ENCODE measurements around the gene TRIM39.
"Not testable (repeated sequence)": the region's sequence is repeated elsewhere in the genome, so short reads cannot be mapped to it uniquely, and the experiment has no call there.

The TRIM39 gene

GRCh38 chr6:30356536-30356935, 29.8 kb downstream of the TRIM39 start:
- no peak for ATAC-seq (replicated peaks; ENCODE audit: extremely low read depth, poor library complexity, severe bottlenecking)
- Mint-ChIP-seq H3K27me3 (peaks cover 86% of the 10 kb centered on the region), H3K4me1 (peaks cover 7% of the 10 kb centered on the region), H3K27ac (ENCODE audit: low read depth) (no peak overlapping the region), H3K36me3 (ENCODE audit: insufficient read depth) (peaks cover 2% of the 10 kb centered on the region), H3K4me3 (no peak overlapping the region), H3K9me3 (no peaks in the 10 kb centered on the region)
- DNase-seq (ENCODE audit: low spot score in 2 of 2): no peak

DNA sequence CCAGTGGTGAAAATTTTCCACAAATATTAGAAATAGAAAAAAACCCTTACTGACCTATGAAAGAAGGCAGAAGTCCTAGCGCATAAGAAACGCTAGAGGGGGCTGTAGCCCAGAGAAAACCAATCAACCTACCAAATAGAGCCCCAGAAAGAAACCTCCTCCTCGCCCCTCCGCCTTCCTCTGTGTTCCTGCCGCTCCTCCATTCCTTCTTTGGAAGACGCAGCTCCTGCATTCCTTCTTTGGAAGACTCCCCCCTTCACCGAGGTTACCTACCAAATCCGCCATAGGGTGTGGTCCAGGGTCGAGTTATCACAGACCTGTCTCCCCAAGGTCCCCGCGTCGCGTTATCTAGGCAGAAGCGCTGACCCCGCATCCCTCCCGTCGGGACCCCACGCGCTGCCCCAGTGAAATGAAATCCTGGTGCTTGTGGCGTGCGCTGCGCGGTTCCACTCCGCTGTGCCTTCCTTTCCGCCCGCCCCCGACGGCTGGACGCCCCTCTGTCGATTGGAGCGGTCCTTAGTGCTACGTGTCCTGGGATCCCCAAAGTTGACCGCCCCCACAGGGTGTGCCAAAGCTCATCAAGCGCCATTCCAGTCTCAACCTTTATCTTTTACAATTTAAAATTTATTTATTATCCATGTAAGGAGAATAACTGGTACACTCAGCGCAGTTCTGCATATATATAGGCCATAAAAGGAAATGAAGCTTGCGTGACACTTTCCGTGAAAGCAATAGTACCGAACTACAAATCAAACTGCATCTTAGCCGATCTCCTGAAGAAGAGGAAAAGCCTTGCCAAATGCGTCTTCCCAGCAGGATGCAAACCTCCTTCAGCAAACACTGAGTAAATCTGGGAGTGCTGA, 31.2 kb downstream of the TRIM39 start:
- H3K27me3 Mint-ChIP-seq: peaks cover 83% of the 10 kb centered on the region

DNA sequence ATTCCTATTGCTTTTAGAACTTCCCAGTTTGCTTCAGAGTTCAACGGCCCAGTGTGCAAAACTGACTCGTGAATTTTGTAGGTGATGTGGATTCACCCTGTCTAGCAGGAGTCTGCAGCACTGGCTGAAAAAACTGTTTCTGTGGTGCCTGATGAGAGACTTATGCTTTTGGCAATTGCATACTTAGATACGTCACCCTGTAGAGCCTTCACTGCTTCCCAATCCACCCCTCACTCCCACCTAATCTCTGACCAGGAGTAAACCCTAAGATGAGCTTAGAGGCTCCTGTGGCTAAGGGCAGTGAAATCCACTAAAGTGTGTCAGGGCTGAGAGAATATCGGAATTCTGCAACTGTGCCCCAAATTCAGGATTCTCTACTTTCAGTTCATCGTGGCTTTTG, 32.5 kb downstream of the TRIM39 start:
- peaks cover 7% of the 10 kb centered on the region for H3K4me1 Mint-ChIP-seq
- no peaks in the 10 kb centered on the region for H3K9me3 Mint-ChIP-seq
- no peak overlapping the region for H3K4me3 Mint-ChIP-seq
- H3K27me3 Mint-ChIP-seq: peaks cover 70% of the 10 kb centered on the region
- no peak for ATAC-seq (replicated peaks; ENCODE audit: extremely low read depth, poor library complexity, severe bottlenecking)
- H3K27ac Mint-ChIP-seq (ENCODE audit: low read depth): no peak overlapping the region
- H3K36me3 Mint-ChIP-seq (ENCODE audit: insufficient read depth): peaks cover 2% of the 10 kb centered on the region
- DNase-seq (ENCODE audit: low spot score in 2 of 2): no peak

More for the DNA sequence above, 31.2 kb downstream of the TRIM39 start:
- Mint-ChIP-seq H3K4me3 (peak overlapping the region; percentile 56), H3K27ac (ENCODE audit: low read depth) (no peak overlapping the region), H3K36me3 (ENCODE audit: insufficient read depth) (peaks cover 2% of the 10 kb centered on the region), H3K9me3 (no peaks in the 10 kb centered on the region), H3K4me1 (peaks cover 7% of the 10 kb centered on the region)
- DNase-seq (ENCODE audit: low spot score in 2 of 2) (peak in 1 of 2 donors; percentile 36), ATAC-seq (replicated peaks; ENCODE audit: extremely low read depth, poor library complexity, severe bottlenecking) (peak; percentile 70)

- ATAC-seq (replicated peaks; ENCODE audit: extremely low read depth, poor library complexity, severe bottlenecking): no peak
- Mint-ChIP-seq H3K4me1 (peaks cover 7% of the 10 kb centered on the region), H3K27ac (ENCODE audit: low read depth) (no peak overlapping the region), H3K9me3 (no peaks in the 10 kb centered on the region), H3K4me3 (no peak overlapping the region), H3K36me3 (ENCODE audit: insufficient read depth) (peaks cover 2% of the 10 kb centered on the region), H3K27me3 (peaks cover 66% of the 10 kb centered on the region)
- DNase-seq (ENCODE audit: low spot score in 2 of 2): no peak
Measured at GRCh38 chr6:30360139-30360538, 33.4 kb downstream of the TRIM39 start.

GRCh38 chr6:30361661-30362060, 34.9 kb downstream of the TRIM39 start:
- Mint-ChIP-seq H3K4me3 (no peak overlapping the region), H3K27ac (ENCODE audit: low read depth) (no peak overlapping the region), H3K27me3 (peaks cover 75% of the 10 kb centered on the region), H3K36me3 (ENCODE audit: insufficient read depth) (no peaks in the 10 kb centered on the region), H3K4me1 (peaks cover 7% of the 10 kb centered on the region), H3K9me3 (no peaks in the 10 kb centered on the region)
- ATAC-seq (replicated peaks; ENCODE audit: extremely low read depth, poor library complexity, severe bottlenecking) (no peak), DNase-seq (ENCODE audit: low spot score in 2 of 2) (no peak)

DNA sequence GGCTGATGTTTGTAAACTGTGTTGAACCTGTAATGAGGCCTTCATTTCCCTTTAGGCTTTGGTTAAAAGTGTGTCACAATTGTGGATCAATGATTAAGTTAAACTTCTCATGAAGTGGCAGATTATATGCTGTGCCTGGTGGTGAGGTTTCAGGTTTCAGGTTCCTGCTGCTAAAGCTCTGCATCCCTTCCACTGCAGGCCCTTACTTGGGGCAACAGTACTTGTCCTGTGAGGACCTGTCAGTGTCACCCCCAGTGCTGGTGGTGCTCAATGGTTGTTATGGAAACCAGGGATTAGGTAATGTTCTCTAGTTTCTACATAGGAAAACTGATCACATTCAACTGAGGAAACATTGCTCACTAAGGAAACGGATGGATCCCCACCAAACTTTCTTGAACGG, 36.7 kb downstream of the TRIM39 start:
- no peaks in the 10 kb centered on the region for H3K4me1 Mint-ChIP-seq
- no peak overlapping the region for H3K4me3 Mint-ChIP-seq

DNA sequence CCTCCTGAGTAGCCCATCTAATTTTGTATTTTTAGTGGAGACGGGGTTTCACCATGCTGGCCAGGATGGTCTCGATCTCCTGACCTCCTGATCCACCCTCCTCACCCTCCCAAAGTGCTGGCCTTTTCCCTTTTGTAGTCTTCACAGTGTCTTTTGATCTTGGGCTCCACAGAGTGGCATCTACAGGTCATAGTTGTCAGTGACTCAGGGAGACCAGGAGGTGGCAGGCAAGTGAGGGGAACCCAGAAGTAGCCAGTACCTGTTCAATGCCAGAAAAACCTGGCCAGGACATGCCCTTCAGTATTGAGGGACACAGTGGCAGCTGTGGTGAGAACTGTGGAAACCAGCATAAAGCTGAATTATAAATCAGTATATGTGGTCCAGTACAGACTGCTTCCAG, 37.9 kb downstream of the TRIM39 start:
- Mint-ChIP-seq H3K27me3 (peaks cover 76% of the 10 kb centered on the region), H3K36me3 (ENCODE audit: insufficient read depth) (no peaks in the 10 kb centered on the region), H3K4me1 (no peaks in the 10 kb centered on the region), H3K4me3 (no peak overlapping the region), H3K9me3 (no peaks in the 10 kb centered on the region), H3K27ac (ENCODE audit: low read depth) (no peak overlapping the region)
- ATAC-seq (replicated peaks; ENCODE audit: extremely low read depth, poor library complexity, severe bottlenecking) (no peak), DNase-seq (ENCODE audit: low spot score in 2 of 2) (no peak)

More for the DNA sequence above, 36.7 kb downstream of the TRIM39 start:
- Mint-ChIP-seq H3K27me3 (peaks cover 72% of the 10 kb centered on the region), H3K27ac (ENCODE audit: low read depth) (no peak overlapping the region), H3K36me3 (ENCODE audit: insufficient read depth) (no peaks in the 10 kb centered on the region), H3K9me3 (no peaks in the 10 kb centered on the region)
- DNase-seq (ENCODE audit: low spot score in 2 of 2): no peak
- no peak for ATAC-seq (replicated peaks; ENCODE audit: extremely low read depth, poor library complexity, severe bottlenecking)

- H3K9me3 Mint-ChIP-seq; ATAC-seq (replicated peaks; ENCODE audit: extremely low read depth, poor library complexity, severe bottlenecking); H3K27ac Mint-ChIP-seq (ENCODE audit: low read depth); H3K4me3 Mint-ChIP-seq; H3K4me1 Mint-ChIP-seq; DNase-seq (ENCODE audit: low spot score in 2 of 2); H3K36me3 Mint-ChIP-seq (ENCODE audit: insufficient read depth): not testable (repeated sequence)
- peaks cover 47% of the 10 kb centered on the region for H3K27me3 Mint-ChIP-seq
Measured at GRCh38 chr6:30369280-30369679, 42.6 kb downstream of the TRIM39 start.

DNA sequence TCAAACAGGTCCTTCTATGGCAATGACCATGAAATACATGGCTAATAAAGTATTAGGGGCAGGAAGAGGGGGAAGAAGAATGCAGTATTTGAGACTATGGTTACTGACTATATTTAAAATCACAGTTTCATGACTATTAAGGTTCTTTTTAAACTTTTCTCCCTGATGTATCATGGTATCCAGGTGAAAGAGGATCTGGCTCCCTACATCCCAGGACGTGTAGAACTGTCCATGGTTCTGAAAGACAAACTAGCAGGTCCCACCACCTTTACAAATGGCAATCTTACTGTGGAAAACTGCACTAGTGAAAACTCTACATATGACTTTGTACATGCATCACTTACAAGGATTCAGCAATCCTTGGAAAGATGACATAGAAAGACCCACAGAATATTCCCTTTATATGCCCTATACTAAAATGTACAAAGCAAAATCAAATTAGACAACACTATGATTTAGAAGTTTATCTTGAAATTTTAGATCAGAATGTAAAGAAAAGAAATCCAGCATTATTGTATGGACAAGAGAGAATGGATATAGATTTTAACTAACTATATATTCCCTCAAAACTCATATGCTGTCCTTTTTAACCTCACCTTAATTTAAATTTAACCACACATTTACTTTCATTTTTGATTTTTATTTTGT, 51.7 kb downstream of the TRIM39 start:
- no peak overlapping the region for H3K27ac Mint-ChIP-seq (ENCODE audit: low read depth)
- H3K4me3 Mint-ChIP-seq: no peak overlapping the region
- ATAC-seq (replicated peaks; ENCODE audit: extremely low read depth, poor library complexity, severe bottlenecking): no peak
- DNase-seq (ENCODE audit: low spot score in 2 of 2): no peak
- peaks cover 76% of the 10 kb centered on the region for H3K27me3 Mint-ChIP-seq
- H3K4me1 Mint-ChIP-seq: no peaks in the 10 kb centered on the region
- peaks cover 2% of the 10 kb centered on the region for H3K36me3 Mint-ChIP-seq (ENCODE audit: insufficient read depth)
- no peaks in the 10 kb centered on the region for H3K9me3 Mint-ChIP-seq

- H3K27ac Mint-ChIP-seq (ENCODE audit: low read depth): no peak overlapping the region
- H3K27me3 Mint-ChIP-seq: peaks cover 93% of the 10 kb centered on the region
- H3K9me3 Mint-ChIP-seq: no peaks in the 10 kb centered on the region
- H3K4me1 Mint-ChIP-seq: no peaks in the 10 kb centered on the region
- no peak overlapping the region for H3K4me3 Mint-ChIP-seq
- ATAC-seq (replicated peaks; ENCODE audit: extremely low read depth, poor library complexity, severe bottlenecking) (no peak), DNase-seq (ENCODE audit: low spot score in 2 of 2) (no peak)
- peaks cover 2% of the 10 kb centered on the region for H3K36me3 Mint-ChIP-seq (ENCODE audit: insufficient read depth)
Measured at GRCh38 chr6:30380464-30380863, 53.7 kb downstream of the TRIM39 start.

GRCh38 chr6:30386166-30386565, 59.4 kb downstream of the TRIM39 start:
- DNase-seq (ENCODE audit: low spot score in 2 of 2) (no peak), ATAC-seq (replicated peaks; ENCODE audit: extremely low read depth, poor library complexity, severe bottlenecking) (no peak)
- H3K36me3 Mint-ChIP-seq (ENCODE audit: insufficient read depth): peaks cover 2% of the 10 kb centered on the region
- no peak overlapping the region for H3K27ac Mint-ChIP-seq (ENCODE audit: low read depth)
- no peaks in the 10 kb centered on the region for H3K9me3 Mint-ChIP-seq
- H3K4me3 Mint-ChIP-seq: no peak overlapping the region
- no peaks in the 10 kb centered on the region for H3K4me1 Mint-ChIP-seq
- H3K27me3 Mint-ChIP-seq: peaks cover 97% of the 10 kb centered on the region

- no peak overlapping the region for H3K4me3 Mint-ChIP-seq
- H3K4me1 Mint-ChIP-seq: no peaks in the 10 kb centered on the region
- no peaks in the 10 kb centered on the region for H3K9me3 Mint-ChIP-seq
- DNase-seq (ENCODE audit: low spot score in 2 of 2) (no peak), ATAC-seq (replicated peaks; ENCODE audit: extremely low read depth, poor library complexity, severe bottlenecking) (no peak)
- H3K36me3 Mint-ChIP-seq (ENCODE audit: insufficient read depth): peaks cover under 1% of the 10 kb centered on the region
- H3K27me3 Mint-ChIP-seq: peaks cover 87% of the 10 kb centered on the region
- no peak overlapping the region for H3K27ac Mint-ChIP-seq (ENCODE audit: low read depth)
Measured at GRCh38 chr6:30391240-30391639, 64.5 kb downstream of the TRIM39 start.
